GM19372 (cell line): ENCODE results near the gene NGFR.
A peak's percentile ranks its signal among the peaks of the same experiment; 100 is the strongest.

Source experiments
- ATAC-seq: cut with Tn5 transposase; IDR thresholded peaks from one replicate; pipeline ENCODE4 v1.9.1; 2021; ENCODE audit warnings: mild to moderate bottlenecking, low read depth, moderate library complexity; ENCODE audit not compliant: unreplicated experiment

Gene NGFR

GRCh38 chr17:49514071-49514721, 19.1 kb downstream of the NGFR start:
- no peak for ATAC-seq

GRCh38 chr17:49515196-49515770, 20.2 kb downstream of the NGFR start:
- peak; percentile 68 for ATAC-seq

GRCh38 chr17:49516180-49516579, 21.1 kb downstream of the NGFR start:
- no peak for ATAC-seq

- ATAC-seq, result no peak
Observed at GRCh38 chr17:49518346-49519078, 23.4 kb downstream of the NGFR start.

GRCh38 chr17:49519781-49520180, 24.7 kb downstream of the NGFR start:
- ATAC-seq, result no peak

GRCh38 chr17:49520386-49521087, 25.4 kb downstream of the NGFR start:
- ATAC-seq, result no peak

- ATAC-seq, result no peak
Observed at GRCh38 chr17:49521088-49521450, 26.0 kb downstream of the NGFR start.

- no peak for ATAC-seq
Observed at GRCh38 chr17:49521471-49522356, 26.6 kb downstream of the NGFR start.

- no peak for ATAC-seq
Observed at GRCh38 chr17:49522357-49522890, 27.3 kb downstream of the NGFR start.

GRCh38 chr17:49523196-49523595, 28.1 kb downstream of the NGFR start:
- ATAC-seq, result no peak

GRCh38 chr17:49523706-49524472, 28.8 kb downstream of the NGFR start:
- no peak for ATAC-seq

- no peak for ATAC-seq
Observed at GRCh38 chr17:49524473-49525359, 29.6 kb downstream of the NGFR start.

- no peak for ATAC-seq
Observed at GRCh38 chr17:49525831-49526741, 31.0 kb downstream of the NGFR start.

GRCh38 chr17:49527927-49528651, 33.0 kb downstream of the NGFR start:
- ATAC-seq, result no peak

- no peak for ATAC-seq
Observed at GRCh38 chr17:49528966-49529365, 33.9 kb downstream of the NGFR start.

GRCh38 chr17:49530118-49530517, 35.0 kb downstream of the NGFR start:
- no peak for ATAC-seq

- ATAC-seq, result no peak
Observed at GRCh38 chr17:49543860-49544259, 48.8 kb downstream of the NGFR start.
